NCI-H146 (cell line): ENCODE results near the gene TMOD4.
A peak's percentile ranks its signal among the peaks of the same experiment; 100 is the strongest.

Experiments used
- DNase-seq: peaks from one replicate; lab custom pipeline; 2025; lab: John Stamatoyannopoulos, UW

The TMOD4 gene

GRCh38 chr1:151142411-151143056, 33.2 kb downstream of the TMOD4 start:
- no peak for DNase-seq

- no peak for DNase-seq
These were observed 38.0 kb downstream of the TMOD4 start for GRCh38 chr1:151137789-151138188.

- no peak for DNase-seq
These were observed 40.1 kb downstream of the TMOD4 start for GRCh38 chr1:151135433-151136385.

- no peak for DNase-seq
These were observed 40.8 kb downstream of the TMOD4 start for GRCh38 chr1:151134991-151135390.

- no peak for DNase-seq
These were observed 41.4 kb downstream of the TMOD4 start for GRCh38 chr1:151134396-151134795.

GRCh38 chr1:151133018-151133806, 42.6 kb downstream of the TMOD4 start:
- DNase-seq: no peak

- no peak for DNase-seq
These were observed 43.3 kb downstream of the TMOD4 start for GRCh38 chr1:151132335-151133017.

- no peak for DNase-seq
These were observed 44.0 kb downstream of the TMOD4 start for GRCh38 chr1:151131701-151132334.

- peak; percentile 74 for DNase-seq
These were observed 44.7 kb downstream of the TMOD4 start for GRCh38 chr1:151130987-151131586.

- DNase-seq: no peak
These were observed 47.0 kb downstream of the TMOD4 start for GRCh38 chr1:151128800-151129199.

- DNase-seq: no peak
These were observed 50.9 kb downstream of the TMOD4 start for GRCh38 chr1:151124763-151125403.
